Type B pancreatic cell (in vitro differentiated cells): ENCODE data around the gene SSNA1. TPM values are rescaled to one million over a fixed set of nuclear protein-coding genes. Genes with fewer than 3 reads are reported as not detected.

Source experiments
- DNase-seq: peaks from one replicate; pipeline ENCODE4 v3.0.0; 2021; ENCODE audit warnings: mixed read lengths; ENCODE audit not compliant: unreplicated experiment; ENCODE audit errors: extremely low spot score
- H3K27ac Mint-ChIP-seq: 2 replicates; pipeline ENCODE4 v1.8.0; 2021; ENCODE audit warnings: mild to moderate bottlenecking, mixed read lengths
- H3K27me3 Mint-ChIP-seq: 2 replicates; pipeline ENCODE4 v1.8.0; 2021; ENCODE audit warnings: mixed read lengths
- H3K36me3 Mint-ChIP-seq: 2 replicates; pipeline ENCODE4 v1.8.0; 2021; ENCODE audit warnings: mixed read lengths
- H3K4me1 Mint-ChIP-seq: one replicate; pipeline ENCODE4 v1.8.0; 2021; ENCODE audit warnings: mixed read lengths; ENCODE audit not compliant: unreplicated experiment
- H3K4me3 Mint-ChIP-seq: 2 replicates; pipeline ENCODE4 v1.8.0; 2021; ENCODE audit warnings: mild to moderate bottlenecking, mixed read lengths
- H3K9me3 Mint-ChIP-seq: 2 replicates; pipeline ENCODE4 v1.8.0; 2021; ENCODE audit warnings: mixed read lengths
- CTCF ChIP-seq: fragments of 200-600 bp; sonication (generic); conservative IDR thresholded peaks from 2 replicates; pipeline ENCODE4 v1.5.0; 2021; ENCODE audit warnings: antibody characterized with exemption, mild to moderate bottlenecking
- total RNA-seq: library from RNA; stranded (reverse); gene quantifications from 2 replicates; pipeline ENCODE4 v1.2.1, GENCODE V29; 2021; ENCODE audit warnings: low replicate concordance

Gene SSNA1
- total RNA-seq, 1 donor from 2014 or later: 64.9 TPM

GRCh38 chr9:137162505-137163364 lies 25.7 kb upstream of the SSNA1 start:
- Mint-ChIP-seq H3K4me1 (no peaks in the 10 kb centered on the region), H3K27me3 (peaks cover 78% of the 10 kb centered on the region), H3K9me3 (no peaks in the 10 kb centered on the region), H3K4me3 (peak overlapping the region; percentile 74), H3K27ac (no peak overlapping the region), H3K36me3 (no peaks in the 10 kb centered on the region)
- TF ChIP-seq CTCF: no peak
- no peak for DNase-seq

DNA sequence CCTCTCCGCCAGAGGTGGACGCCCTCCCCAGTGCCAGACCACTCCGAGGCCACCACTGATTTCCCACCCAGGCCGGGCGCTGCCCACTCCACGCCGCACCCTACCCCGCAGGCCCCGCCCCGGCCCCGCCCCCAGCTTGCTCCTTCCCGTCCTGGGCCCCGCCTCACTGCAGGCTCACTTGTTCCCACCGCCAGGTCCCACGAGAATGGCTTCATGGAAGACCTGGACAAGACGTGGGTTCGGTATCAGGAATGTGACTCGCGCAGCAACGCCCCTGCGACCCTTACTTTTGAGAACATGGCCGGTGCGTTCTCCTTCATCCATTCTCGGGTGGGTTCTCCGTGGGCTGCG lies 25.1 kb upstream of the SSNA1 start:
- Mint-ChIP-seq H3K27ac (no peak overlapping the region), H3K27me3 (peaks cover 73% of the 10 kb centered on the region), H3K4me3 (peak overlapping the region; percentile 60), H3K9me3 (no peaks in the 10 kb centered on the region), H3K4me1 (no peaks in the 10 kb centered on the region), H3K36me3 (no peaks in the 10 kb centered on the region)
- no peak for TF ChIP-seq CTCF
- DNase-seq: no peak

DNA sequence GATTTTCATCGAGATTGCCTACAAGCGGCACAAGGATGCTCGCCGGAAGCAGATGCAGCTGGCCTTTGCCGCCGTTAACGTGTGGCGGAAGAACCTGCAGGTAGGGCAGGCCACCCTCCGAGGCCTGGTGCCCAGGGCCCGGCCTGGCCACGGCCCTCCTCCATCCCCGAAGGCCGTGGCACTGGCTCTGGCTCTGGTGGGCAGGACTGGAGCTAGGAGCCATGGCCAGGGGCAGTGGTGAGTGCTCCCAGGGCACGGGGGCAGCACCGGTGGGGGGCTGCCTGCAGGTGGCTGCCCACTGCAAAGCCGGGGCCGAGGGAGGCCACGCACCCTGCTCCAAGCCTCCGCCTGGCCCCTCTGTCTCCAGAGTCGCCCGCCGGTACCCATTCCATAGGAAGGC lies 24.7 kb upstream of the SSNA1 start:
- Mint-ChIP-seq H3K27ac (no peak overlapping the region), H3K27me3 (peaks cover 68% of the 10 kb centered on the region), H3K9me3 (no peaks in the 10 kb centered on the region), H3K4me1 (no peaks in the 10 kb centered on the region), H3K4me3 (peak overlapping the region; percentile 60), H3K36me3 (no peaks in the 10 kb centered on the region)
- TF ChIP-seq CTCF: no peak
- no peak for DNase-seq

- H3K27me3 Mint-ChIP-seq: peaks cover 60% of the 10 kb centered on the region
- no peaks in the 10 kb centered on the region for H3K4me1 Mint-ChIP-seq
- H3K36me3 Mint-ChIP-seq: no peaks in the 10 kb centered on the region
- no peaks in the 10 kb centered on the region for H3K9me3 Mint-ChIP-seq
- no peak overlapping the region for H3K27ac Mint-ChIP-seq
- DNase-seq: no peak
- H3K4me3 Mint-ChIP-seq: no peak overlapping the region
- TF ChIP-seq CTCF: no peak
Measured at GRCh38 chr9:137164370-137165249, 23.9 kb upstream of the SSNA1 start.

DNA sequence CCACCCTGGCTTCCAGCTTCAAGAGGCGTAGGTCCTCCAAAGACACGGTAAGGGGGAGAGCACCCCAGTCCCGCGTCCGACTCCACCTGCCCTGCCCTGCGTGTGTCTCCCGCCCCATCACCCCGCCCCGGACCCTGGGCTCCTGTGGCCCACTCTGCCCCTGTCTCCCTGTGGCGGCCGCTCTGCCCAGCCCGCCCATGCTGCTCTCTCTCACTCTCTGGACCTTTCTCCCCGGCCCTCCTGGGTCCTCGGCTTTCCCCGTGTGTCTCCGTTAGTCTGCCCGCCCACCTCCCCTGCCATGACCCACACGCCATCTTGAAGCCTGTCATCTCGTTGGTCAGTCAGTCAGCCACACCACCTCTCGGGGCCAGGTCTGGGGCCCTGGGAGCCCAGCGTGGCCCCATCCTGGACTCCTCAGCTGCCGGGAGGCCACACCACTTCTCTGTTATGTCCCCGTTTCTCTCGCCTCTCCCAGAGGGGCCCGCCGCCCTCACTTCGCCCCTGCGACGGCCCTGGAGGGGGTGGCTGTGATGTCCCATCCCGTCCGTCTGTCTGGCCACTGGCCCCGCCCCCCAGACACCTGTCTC lies 23.1 kb upstream of the SSNA1 start:
- no peaks in the 10 kb centered on the region for H3K4me1 Mint-ChIP-seq
- no peak for DNase-seq
- H3K36me3 Mint-ChIP-seq: no peaks in the 10 kb centered on the region
- no peak overlapping the region for H3K4me3 Mint-ChIP-seq
- no peaks in the 10 kb centered on the region for H3K9me3 Mint-ChIP-seq
- peaks cover 57% of the 10 kb centered on the region for H3K27me3 Mint-ChIP-seq
- H3K27ac Mint-ChIP-seq: no peak overlapping the region
- no peak for TF ChIP-seq CTCF
